Measurements from ENCODE around the gene COQ8A.

Gene COQ8A

GRCh38 chr1:226943156-226943555, 3.1 kb downstream of the COQ8A start:
- H3K4me3 ChIP-seq (ENCODE audit: low read depth, low read length) = no peak overlapping the region
- TF ChIP-seq, protein P1, sequence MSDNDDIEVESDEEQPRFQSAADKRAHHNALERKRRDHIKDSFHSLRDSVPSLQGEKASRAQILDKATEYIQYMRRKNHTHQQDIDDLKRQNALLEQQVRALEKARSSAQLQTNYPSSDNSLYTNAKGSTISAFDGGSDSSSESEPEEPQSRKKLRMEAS (IDR thresholded peaks at IDR 0.05; ENCODE audit: low read depth, low read length) = no peak
- no peak for TF ChIP-seq POLR2A (IDR thresholded peaks at IDR 0.05; ENCODE audit: extremely low read depth, insufficient read length)
- TF ChIP-seq, protein P2, sequence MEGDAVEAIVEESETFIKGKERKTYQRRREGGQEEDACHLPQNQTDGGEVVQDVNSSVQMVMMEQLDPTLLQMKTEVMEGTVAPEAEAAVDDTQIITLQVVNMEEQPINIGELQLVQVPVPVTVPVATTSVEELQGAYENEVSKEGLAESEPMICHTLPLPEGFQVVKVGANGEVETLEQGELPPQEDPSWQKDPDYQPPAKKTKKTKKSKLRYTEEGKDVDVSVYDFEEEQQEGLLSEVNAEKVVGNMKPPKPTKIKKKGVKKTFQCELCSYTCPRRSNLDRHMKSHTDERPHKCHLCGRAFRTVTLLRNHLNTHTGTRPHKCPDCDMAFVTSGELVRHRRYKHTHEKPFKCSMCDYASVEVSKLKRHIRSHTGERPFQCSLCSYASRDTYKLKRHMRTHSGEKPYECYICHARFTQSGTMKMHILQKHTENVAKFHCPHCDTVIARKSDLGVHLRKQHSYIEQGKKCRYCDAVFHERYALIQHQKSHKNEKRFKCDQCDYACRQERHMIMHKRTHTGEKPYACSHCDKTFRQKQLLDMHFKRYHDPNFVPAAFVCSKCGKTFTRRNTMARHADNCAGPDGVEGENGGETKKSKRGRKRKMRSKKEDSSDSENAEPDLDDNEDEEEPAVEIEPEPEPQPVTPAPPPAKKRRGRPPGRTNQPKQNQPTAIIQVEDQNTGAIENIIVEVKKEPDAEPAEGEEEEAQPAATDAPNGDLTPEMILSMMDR (IDR thresholded peaks at IDR 0.05; ENCODE audit: low read depth, low read length) = no peak
- TF ChIP-seq MYC (IDR thresholded peaks at IDR 0.05; ENCODE audit: low read depth, low read length) = no peak
- DNase-seq (ENCODE audit: low read depth) = no peak

DNA sequence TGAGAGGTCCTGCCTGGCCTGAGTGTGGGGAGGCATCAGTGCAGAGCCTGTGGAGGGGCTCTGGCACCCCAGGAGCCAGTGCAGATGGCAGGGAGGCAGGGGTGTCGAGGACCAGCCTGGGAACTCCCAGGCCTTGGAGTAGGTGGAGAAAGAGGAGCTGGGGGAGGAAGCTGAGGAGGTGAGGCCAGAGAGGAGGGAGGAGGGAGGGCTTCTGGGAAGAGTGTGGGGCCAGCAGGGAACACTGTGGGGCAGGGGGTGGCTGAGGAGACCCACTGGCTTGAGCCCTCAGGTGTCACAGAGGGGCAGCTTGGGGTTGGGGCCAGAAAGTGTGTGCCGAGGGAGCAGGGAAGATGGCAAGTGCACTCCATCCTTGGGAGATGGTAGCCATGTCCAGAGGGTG, 3.8 kb downstream of the COQ8A start:
- DNase-seq (ENCODE audit: low read depth) = no peak
- TF ChIP-seq, protein P2 (IDR thresholded peaks at IDR 0.05; ENCODE audit: low read depth, low read length) = no peak
- TF ChIP-seq, protein P1 (IDR thresholded peaks at IDR 0.05; ENCODE audit: low read depth, low read length) = no peak
- TF ChIP-seq MYC (IDR thresholded peaks at IDR 0.05; ENCODE audit: low read depth, low read length) = no peak
- no peak for TF ChIP-seq POLR2A (IDR thresholded peaks at IDR 0.05; ENCODE audit: extremely low read depth, insufficient read length)
- H3K4me3 ChIP-seq (ENCODE audit: low read depth, low read length) = peak overlapping the region; percentile 17

- no peak for DNase-seq (ENCODE audit: low read depth)
- TF ChIP-seq, protein P1 (IDR thresholded peaks at IDR 0.05; ENCODE audit: low read depth, low read length) = no peak
- TF ChIP-seq POLR2A (IDR thresholded peaks at IDR 0.05; ENCODE audit: extremely low read depth, insufficient read length) = no peak
- TF ChIP-seq, protein P2 (IDR thresholded peaks at IDR 0.05; ENCODE audit: low read depth, low read length) = no peak
- TF ChIP-seq MYC (IDR thresholded peaks at IDR 0.05; ENCODE audit: low read depth, low read length) = no peak
- H3K4me3 ChIP-seq (ENCODE audit: low read depth, low read length) = no peak overlapping the region
These were observed 5.2 kb downstream of the COQ8A start for GRCh38 chr1:226945106-226945857.

DNA sequence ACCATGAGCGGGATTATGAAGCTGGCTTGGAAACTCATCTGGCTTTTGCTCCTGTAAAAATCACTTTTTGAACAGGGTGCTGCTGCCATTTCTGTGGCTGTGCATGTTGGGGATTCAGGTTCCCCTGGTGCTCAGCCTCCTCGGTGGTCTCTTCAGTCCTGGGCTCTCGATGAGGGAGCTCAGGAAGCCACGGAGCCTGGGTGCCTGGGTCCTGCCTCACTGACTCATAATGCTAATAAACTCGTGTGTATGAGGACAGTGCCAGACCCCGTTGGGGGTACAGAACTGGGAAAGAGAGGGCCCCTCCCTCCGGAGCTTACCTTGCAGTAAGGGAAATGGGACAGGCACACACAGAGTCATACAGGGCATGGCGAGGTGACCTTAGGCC, 5.8 kb downstream of the COQ8A start:
- DNase-seq (ENCODE audit: low read depth) = no peak
- no peak for TF ChIP-seq POLR2A (IDR thresholded peaks at IDR 0.05; ENCODE audit: extremely low read depth, insufficient read length)
- TF ChIP-seq MYC (IDR thresholded peaks at IDR 0.05; ENCODE audit: low read depth, low read length) = no peak
- TF ChIP-seq, protein P2 (IDR thresholded peaks at IDR 0.05; ENCODE audit: low read depth, low read length) = no peak
- TF ChIP-seq, protein P1 (IDR thresholded peaks at IDR 0.05; ENCODE audit: low read depth, low read length) = no peak
- H3K4me3 ChIP-seq (ENCODE audit: low read depth, low read length) = no peak overlapping the region

- no peak overlapping the region for H3K4me3 ChIP-seq (ENCODE audit: low read depth, low read length)
- no peak for DNase-seq (ENCODE audit: low read depth)
- TF ChIP-seq, protein P2 (IDR thresholded peaks at IDR 0.05; ENCODE audit: low read depth, low read length) = no peak
- no peak for TF ChIP-seq POLR2A (IDR thresholded peaks at IDR 0.05; ENCODE audit: extremely low read depth, insufficient read length)
- TF ChIP-seq, protein P1 (IDR thresholded peaks at IDR 0.05; ENCODE audit: low read depth, low read length) = no peak
- no peak for TF ChIP-seq MYC (IDR thresholded peaks at IDR 0.05; ENCODE audit: low read depth, low read length)
These were observed 6.2 kb downstream of the COQ8A start for GRCh38 chr1:226946285-226946684.

All from NB4 (cell line).